Measurements from ENCODE around the gene HPCAL1.

DNA sequence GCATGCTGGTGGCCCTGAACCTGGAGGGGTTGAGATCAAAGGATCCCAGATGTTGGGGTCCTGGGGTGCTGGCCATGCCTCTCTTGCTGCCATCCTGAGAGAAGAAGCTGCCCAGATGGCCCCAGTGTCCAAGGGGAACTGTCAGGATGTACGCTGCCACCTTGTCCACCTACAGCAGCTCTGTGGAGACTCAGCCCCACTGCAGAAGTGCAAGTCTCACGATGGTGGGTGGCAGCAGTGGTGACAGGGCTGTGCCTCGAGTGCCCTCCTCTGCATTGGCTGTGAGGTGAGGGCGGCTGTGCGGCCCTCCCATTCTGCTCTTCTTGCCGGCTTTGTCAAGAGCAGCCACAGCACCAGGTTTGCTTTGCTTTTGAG is 120.7 kb downstream of the HPCAL1 start:
- no peak for TF ChIP-seq REST (IDR thresholded peaks at IDR 0.05; ENCODE audit: borderline replicate concordance)
- no peak for TF ChIP-seq CTCF (IDR thresholded peaks at IDR 0.05; ENCODE audit: poor library complexity, severe bottlenecking)
- TF ChIP-seq EZH2 (IDR thresholded peaks at IDR 0.05; ENCODE audit: borderline replicate concordance, insufficient read depth, low read length, poor library complexity, severe bottlenecking): no peak
- no peak for TF ChIP-seq RAD21 (conservative IDR thresholded peaks at IDR 0.05)
- TF ChIP-seq TAF1 (IDR thresholded peaks at IDR 0.05; ENCODE audit: low read depth): no peak
- TF ChIP-seq POLR2AphosphoS5 (IDR thresholded peaks at IDR 0.05): no peak
- TF ChIP-seq EP300 (conservative IDR thresholded peaks at IDR 0.05; ENCODE audit: poor library complexity, severe bottlenecking): no peak
